HG03095 (cell line): ENCODE data around the gene TMEM108.

Source experiments
- ATAC-seq: cut with Tn5 transposase; IDR thresholded peaks from one replicate; pipeline ENCODE4 v1.9.1; 2021; ENCODE audit warnings: moderate library complexity; ENCODE audit not compliant: unreplicated experiment

Gene TMEM108

GRCh38 chr3:133377396-133377795 lies 339.2 kb downstream of the TMEM108 start:
- no peak for ATAC-seq

- ATAC-seq: no peak
Measured at GRCh38 chr3:133379926-133380325, 341.7 kb downstream of the TMEM108 start.

- no peak for ATAC-seq
Measured at GRCh38 chr3:133380481-133381225, 342.5 kb downstream of the TMEM108 start.

GRCh38 chr3:133381346-133382109 lies 343.3 kb downstream of the TMEM108 start:
- no peak for ATAC-seq

- no peak for ATAC-seq
Measured at GRCh38 chr3:133383175-133383574, 345.0 kb downstream of the TMEM108 start.

GRCh38 chr3:133383741-133384140 lies 345.6 kb downstream of the TMEM108 start:
- no peak for ATAC-seq

DNA sequence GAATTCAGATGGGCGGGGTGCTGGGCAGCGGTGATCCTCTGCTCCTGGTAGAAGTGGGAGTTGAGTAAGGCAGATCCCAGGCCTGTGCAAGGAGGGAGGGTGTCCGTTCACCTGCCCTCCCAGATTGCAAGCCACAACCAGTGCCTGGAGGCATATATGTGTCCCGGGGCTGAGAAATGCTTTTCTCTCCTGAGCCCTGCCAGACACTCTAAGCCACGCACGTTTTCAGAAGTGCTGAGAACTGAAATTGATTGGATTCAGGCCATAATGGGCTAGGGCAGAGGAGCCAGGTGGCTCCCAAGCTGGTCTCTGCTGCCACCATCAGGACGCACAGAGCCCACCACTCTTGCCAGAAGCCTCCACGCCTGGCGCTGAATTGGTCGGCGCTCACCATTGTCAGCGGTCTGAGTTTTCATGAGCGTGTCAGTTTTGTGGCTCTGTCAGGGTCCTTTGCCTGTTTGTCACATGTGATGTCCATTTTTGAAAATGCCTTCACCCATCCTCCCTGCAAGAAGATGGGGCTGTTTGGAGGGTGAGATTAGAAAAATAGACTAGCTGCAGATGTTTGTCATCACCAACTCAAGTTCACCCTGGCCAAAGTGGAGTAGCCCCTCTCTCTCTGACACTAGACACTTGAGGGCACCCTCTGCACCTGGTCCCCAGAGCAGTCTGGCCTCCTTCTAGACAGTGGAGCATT lies 346.3 kb downstream of the TMEM108 start:
- peak; percentile 60 for ATAC-seq

DNA sequence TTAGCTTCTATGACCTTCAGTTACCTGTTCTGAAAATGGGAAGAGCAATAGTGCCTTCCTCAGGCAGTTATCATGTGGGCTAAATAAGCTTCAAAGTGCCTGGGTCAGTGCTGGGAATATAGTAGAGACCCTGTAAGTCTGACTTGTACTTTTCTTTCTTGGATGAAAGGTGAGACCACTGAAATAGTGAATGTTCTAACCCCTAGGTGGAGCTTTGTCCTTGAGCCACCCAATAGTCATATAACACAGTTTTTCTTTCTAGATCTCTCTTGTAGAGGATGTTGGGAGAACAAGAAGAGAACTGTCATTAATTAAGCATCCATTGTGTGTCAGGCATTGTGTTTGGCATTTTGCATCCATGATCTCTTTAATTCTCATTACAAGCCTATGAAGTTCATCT lies 348.7 kb downstream of the TMEM108 start:
- no peak for ATAC-seq

- no peak for ATAC-seq
Measured at GRCh38 chr3:133387341-133387740, 349.1 kb downstream of the TMEM108 start.

DNA sequence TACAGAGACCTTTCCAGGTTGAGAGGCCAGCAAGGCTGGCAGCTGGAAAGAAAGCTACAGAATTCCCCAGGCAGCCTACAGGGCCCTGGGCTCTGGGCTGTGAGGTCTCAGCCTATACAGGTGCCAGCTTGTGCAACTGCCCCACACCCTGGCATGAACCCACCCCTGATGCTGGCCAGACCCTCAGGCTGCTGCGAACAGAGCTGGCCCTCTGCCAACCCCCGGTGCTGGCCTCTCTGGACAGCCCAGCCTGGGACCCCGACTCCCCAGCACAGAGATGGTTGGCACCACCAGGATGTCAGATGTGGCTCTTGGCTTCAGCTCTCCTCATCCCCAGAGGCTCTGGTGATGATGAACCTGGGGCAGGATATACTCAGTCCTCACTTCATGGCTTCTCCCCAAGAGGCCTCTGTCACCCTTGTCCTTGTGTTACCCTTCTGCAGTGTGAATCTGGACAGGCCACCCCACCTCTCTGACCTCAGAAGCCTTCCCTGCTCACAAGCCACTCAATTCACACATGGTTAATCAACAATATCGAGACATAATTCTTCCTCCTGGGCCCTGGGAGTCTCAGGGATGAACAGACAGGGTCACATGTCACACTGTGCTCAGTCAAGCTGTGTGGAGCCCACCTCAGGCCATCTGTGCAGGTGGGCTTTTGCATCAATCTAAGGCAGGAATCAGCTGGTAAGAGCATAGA lies 350.7 kb downstream of the TMEM108 start:
- ATAC-seq: no peak

- ATAC-seq: no peak
Measured at GRCh38 chr3:133390715-133391114, 352.5 kb downstream of the TMEM108 start.

DNA sequence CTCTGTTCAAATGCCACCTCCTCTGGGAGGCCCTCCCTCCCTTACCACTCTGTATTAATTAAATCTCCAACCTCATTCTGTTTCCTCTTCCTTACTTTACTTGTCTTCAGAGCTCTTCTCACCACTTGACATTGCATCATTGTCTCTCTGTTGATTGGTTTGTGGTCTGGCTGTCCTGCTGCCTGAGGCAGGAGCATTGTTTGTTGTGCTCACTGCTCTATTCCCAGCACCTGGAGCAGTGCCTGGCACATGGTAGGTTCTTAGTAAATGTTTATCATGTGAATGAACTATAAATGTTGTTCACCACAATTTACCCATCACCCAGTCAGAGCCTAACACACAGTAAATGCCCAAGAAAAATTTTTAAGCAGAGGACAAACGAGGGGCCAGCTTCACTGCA lies 355.0 kb downstream of the TMEM108 start:
- no peak for ATAC-seq

GRCh38 chr3:133393691-133394474 lies 355.7 kb downstream of the TMEM108 start:
- ATAC-seq: no peak

DNA sequence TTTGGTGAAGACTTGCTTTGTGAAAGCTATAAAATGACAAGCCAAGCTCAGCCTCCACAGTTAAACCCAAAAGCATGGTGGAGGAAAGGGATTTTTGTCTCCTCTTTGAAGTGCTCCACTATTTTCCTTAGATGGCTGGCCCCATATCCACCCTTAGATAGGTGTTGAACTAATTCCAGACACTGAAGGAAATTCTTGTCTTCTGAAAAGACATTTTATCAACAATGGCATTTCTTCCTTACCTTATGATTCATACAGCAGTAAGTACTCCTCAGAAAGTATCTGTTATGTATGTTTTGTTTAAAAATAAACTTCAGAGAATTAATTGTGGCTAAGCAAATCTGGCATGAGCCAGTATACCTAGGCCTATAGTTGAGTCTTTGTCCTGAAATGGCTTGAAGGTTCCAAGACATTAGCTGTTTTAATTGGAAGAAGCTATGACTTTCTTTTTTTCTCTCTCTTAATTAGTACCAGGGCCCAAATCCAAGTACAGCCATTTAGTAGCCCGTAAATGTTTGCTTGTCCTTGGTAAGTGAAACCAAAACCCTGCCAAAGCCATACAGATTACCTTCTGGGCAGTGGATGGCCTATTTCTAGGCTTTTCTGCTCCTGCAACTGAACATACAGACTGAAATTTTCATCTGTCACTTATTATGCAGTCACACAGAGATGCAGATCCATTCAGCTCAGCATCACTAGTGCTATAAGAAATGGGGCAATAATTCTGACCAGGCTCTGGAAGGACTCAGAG lies 356.5 kb downstream of the TMEM108 start:
- no peak for ATAC-seq

DNA sequence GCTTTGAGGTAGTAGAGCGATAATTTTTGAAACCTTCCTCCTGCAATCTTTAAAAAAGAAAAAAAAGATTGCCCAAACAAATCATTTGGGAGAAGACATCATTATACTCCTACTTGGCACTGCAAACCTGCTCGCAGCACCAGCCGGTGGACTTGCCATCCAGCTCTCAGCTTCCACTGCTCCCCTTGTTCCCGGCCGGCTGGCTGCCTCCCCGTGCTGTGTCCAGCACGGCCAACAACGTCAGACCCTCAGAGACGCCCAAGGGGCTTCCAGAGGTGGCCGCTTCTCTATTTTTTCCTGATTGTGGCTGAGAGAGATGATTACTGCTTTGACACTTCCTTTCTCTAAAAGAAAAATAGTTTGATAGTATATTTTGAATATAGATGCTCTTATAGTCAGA lies 358.7 kb downstream of the TMEM108 start:
- no peak for ATAC-seq

- ATAC-seq: no peak
Measured at GRCh38 chr3:133400006-133400515, 361.9 kb downstream of the TMEM108 start, which contains the start of gene BFSP2. BFSP2 (plus strand) TSS chr3:133400056; CDS start chr3:133400084, 28 bp downstream.

DNA sequence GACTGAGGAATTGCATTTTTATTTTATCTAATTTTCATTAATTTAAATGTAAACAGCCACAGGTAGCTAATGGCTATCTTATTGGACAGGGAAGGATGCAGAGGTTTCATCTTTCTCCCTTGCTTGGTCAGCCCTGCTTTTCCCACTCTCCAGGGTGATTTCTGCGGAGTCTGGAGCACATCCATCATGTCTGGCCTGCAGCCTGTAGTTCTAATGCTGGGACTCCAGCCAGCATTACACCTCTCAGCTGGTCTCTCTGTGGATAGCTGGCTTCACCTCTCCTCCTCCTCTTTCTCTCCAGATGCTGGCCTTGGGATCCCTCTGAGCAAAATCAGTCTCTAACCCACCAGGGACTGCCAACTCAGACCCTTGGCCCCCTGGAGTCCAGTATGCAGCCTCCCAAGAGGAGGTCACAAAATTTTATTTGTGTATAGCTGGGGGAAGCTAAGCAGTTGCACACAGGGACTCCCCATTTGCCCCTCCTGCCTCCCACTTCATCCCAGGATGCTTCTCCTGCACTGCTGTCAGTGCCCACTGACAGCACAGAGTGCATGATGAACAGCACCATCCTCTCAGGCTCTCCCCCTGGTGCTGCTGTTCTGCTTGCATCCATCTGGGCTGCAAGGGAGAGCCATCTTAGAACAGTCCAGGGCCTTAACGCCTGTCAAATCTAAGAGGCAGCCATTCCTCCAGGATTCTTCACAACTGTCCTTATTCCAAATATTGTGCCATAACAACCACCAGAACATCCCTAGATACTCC lies 363.4 kb downstream of the TMEM108 start:
- ATAC-seq: no peak

DNA sequence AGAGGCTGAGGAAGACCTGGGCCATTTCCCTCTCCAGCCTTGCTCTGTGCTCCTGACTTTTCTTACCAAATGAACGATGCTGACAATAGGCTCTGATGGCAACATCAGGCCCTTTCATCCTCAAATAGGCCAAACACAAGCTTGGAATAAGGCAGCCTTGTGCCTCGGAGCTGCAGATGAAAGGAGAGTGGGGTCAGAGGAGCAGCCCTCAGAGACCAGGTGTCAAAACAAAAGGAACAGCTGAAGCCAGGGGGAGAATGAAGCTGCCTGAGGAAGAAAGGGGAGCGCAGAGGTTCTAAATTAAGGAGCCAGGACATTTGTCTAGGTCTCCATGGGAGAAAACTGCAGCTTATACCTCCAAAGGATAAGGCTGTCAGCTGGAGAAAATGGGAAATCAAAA lies 366.7 kb downstream of the TMEM108 start:
- no peak for ATAC-seq

- no peak for ATAC-seq
Measured at GRCh38 chr3:133408366-133408765, 370.2 kb downstream of the TMEM108 start.
